Liver (tissue), 9 donors: ENCODE data around the gene FOXO3. TPM values are rescaled to one million over a fixed set of nuclear protein-coding genes. Genes with fewer than 3 reads are reported as not detected.

ENCODE experiments used
- DNase-seq: peaks from one replicate; pipeline ENCODE4 v3.0.0-alpha.2; 2017; ENCODE audit warnings: low spot score
- H3K27ac ChIP-seq, 2 donors: one replicate each; pipeline ENCODE4 v1.7.0; 2013; ENCODE audit warnings: inconsistent platforms in 2 of 2, low read length in 2 of 2, control low read depth in 1 of 2, low read depth in 1 of 2, mild to moderate bottlenecking in 1 of 2
- H3K27me3 ChIP-seq, 4 donors: one replicate each; pipeline versions ENCODE4 v1.6.1 to v1.7.0; 2013; ENCODE audit warnings: low read length in 3 of 4, inconsistent platforms in 1 of 4, mild to moderate bottlenecking in 1 of 4, moderate library complexity in 1 of 4; ENCODE audit not compliant: control insufficient read depth in 4 of 4, insufficient read depth in 4 of 4
- H3K36me3 ChIP-seq, 4 donors: one replicate each; pipeline versions ENCODE4 v1.6.1 to v1.7.0; 2013; ENCODE audit warnings: low read length in 3 of 4, mild to moderate bottlenecking in 3 of 4, low read depth in 1 of 4, moderate library complexity in 1 of 4; ENCODE audit not compliant: control insufficient read depth in 4 of 4, insufficient read depth in 3 of 4
- H3K4me1 ChIP-seq, 4 donors: one replicate each; pipeline versions ENCODE4 v1.6.1 to v1.7.0; 2013; ENCODE audit warnings: low read length in 3 of 4, mild to moderate bottlenecking in 3 of 4, moderate library complexity in 1 of 4; ENCODE audit not compliant: control insufficient read depth in 4 of 4, insufficient read depth in 4 of 4
- H3K4me3 ChIP-seq, 3 donors: one replicate each; pipeline versions ENCODE4 v1.6.1 to v1.7.0; 2013; ENCODE audit warnings: low read length in 3 of 3, control low read depth in 1 of 3, low read depth in 1 of 3, mild to moderate bottlenecking in 1 of 3
- H3K9ac ChIP-seq, 2 donors: one replicate each; pipeline ENCODE4 v1.7.0; 2013; ENCODE audit warnings: low read length in 2 of 2, mild to moderate bottlenecking in 2 of 2, moderate library complexity in 2 of 2, control low read depth in 1 of 2, low read depth in 1 of 2
- H3K9me3 ChIP-seq, 4 donors: one replicate each; pipeline versions ENCODE4 v1.6.1 to v1.7.0; 2013; ENCODE audit warnings: low read length in 3 of 4; ENCODE audit not compliant: control insufficient read depth in 4 of 4
- ATF3 ChIP-seq: IDR thresholded peaks from 2 replicates; pipeline ENCODE4 v1.6.1; 2016; ENCODE audit warnings: antibody characterized with exemption
- CTCF ChIP-seq: fragments of 150-350 bp; IDR thresholded peaks from 2 replicates; pipeline ENCODE4 v1.5.1; 2017; ENCODE audit warnings: improper control_type of control experiment, low read depth, low read length; ENCODE audit not compliant: missing input control
- EGR1 ChIP-seq, 2 donors: IDR thresholded peaks; 2 replicates each; pipeline ENCODE4 v1.6.1; 2016 to 2018; ENCODE audit warnings: antibody characterized with exemption in 2 of 2, low read depth in 2 of 2
- FOXA1 ChIP-seq: IDR thresholded peaks from 2 replicates; pipeline ENCODE4 v1.6.1; 2016; ENCODE audit warnings: antibody characterized with exemption
- FOXA2 ChIP-seq: IDR thresholded peaks from 2 replicates; pipeline ENCODE4 v1.6.1; 2016; ENCODE audit warnings: antibody characterized with exemption
- GABPA ChIP-seq, 2 donors: IDR thresholded peaks in 1 of 2; conservative IDR thresholded peaks in 1 of 2; 2 replicates each; pipeline ENCODE4 v1.6.1; 2016; ENCODE audit warnings: antibody characterized with exemption in 2 of 2, mild to moderate bottlenecking in 1 of 2, moderate library complexity in 1 of 2
- HNF4A ChIP-seq, 2 donors: conservative IDR thresholded peaks; 2 replicates each; pipeline ENCODE4 v1.6.1; 2016; ENCODE audit warnings: antibody characterized with exemption in 2 of 2, mild to moderate bottlenecking in 2 of 2
- HNF4G ChIP-seq: IDR thresholded peaks from 2 replicates; pipeline ENCODE4 v1.6.1; 2016; ENCODE audit warnings: antibody characterized with exemption
- JUND ChIP-seq, 2 donors: IDR thresholded peaks; 2 replicates each; pipeline ENCODE4 v1.6.1; 2016; ENCODE audit warnings: antibody characterized with exemption in 2 of 2
- MAX ChIP-seq: IDR thresholded peaks from 2 replicates; pipeline ENCODE4 v1.6.1; 2016; ENCODE audit warnings: antibody characterized with exemption
- NR2F2 ChIP-seq: IDR thresholded peaks from 2 replicates; pipeline ENCODE4 v1.6.1; 2016; ENCODE audit warnings: antibody characterized with exemption
- REST ChIP-seq: IDR thresholded peaks from 2 replicates; pipeline ENCODE4 v1.6.1; 2016; ENCODE audit warnings: antibody characterized with exemption, mild to moderate bottlenecking
- RXRA ChIP-seq, 2 donors: IDR thresholded peaks; 2 replicates each; pipeline ENCODE4 v1.6.1; 2017 to 2018; ENCODE audit warnings: antibody characterized with exemption in 2 of 2, mild to moderate bottlenecking in 1 of 2
- SP1 ChIP-seq: IDR thresholded peaks from 2 replicates; pipeline ENCODE4 v1.6.1; 2018; ENCODE audit warnings: antibody characterized with exemption, mild to moderate bottlenecking
- TAF1 ChIP-seq: conservative IDR thresholded peaks from 2 replicates; pipeline ENCODE4 v1.6.1; 2016; ENCODE audit warnings: antibody characterized with exemption, mild to moderate bottlenecking
- WGBS: extraction: QIAGEN DNeasy Blood & Tissue Kit; methylation state at CpG from one replicate; pipeline ENCODE4 v1.1.7; 2013; 5-methylcytosine and 5-hydroxymethylcytosine counted together
- polyA plus RNA-seq, 2 donors: library from polyadenylated mRNA; stranded (reverse) in 1 of 2; unstranded in 1 of 2; fragments of 200-250 nt in 1 of 2; fragments of >200 nt in 1 of 2; fragmentation: Nextera tagmentation in 1 of 2; extraction: Ambion mirVana in 1 of 2; gene quantifications; one replicate each; pipeline versions ENCODE4 v1.2.1 to v1.2.3, GENCODE V29; 2013 to 2015
- total RNA-seq, 2 donors: library from RNA; depleted of rRNA; stranded (reverse); fragments of >200 nt; gene quantifications; one replicate each; pipeline ENCODE4 v1.2.3, GENCODE V29; 2014
- donor health status: healthy.
- donor health status: healthy.
- donor health status: healthy.
- donor health status: healthy.
- donor health status: healthy.

Gene FOXO3
- total and polyA plus RNA-seq, 4 donors, result 6.0 to 72.2 (median 17.3) TPM

- H3K4me3 ChIP-seq, result no peak overlapping the region
- DNase-seq, result no peak
- no peak overlapping the region for H3K9ac ChIP-seq
- H3K36me3 ChIP-seq, result no peaks in the 10 kb centered on the region
- no peaks in the 10 kb centered on the region for H3K27me3 ChIP-seq
- H3K4me1 ChIP-seq, result peaks cover 22 to 53% (median 35%) of the 10 kb centered on the region in 4 donors
- 62% methylated on average over 3 of the region's 3 CpGs for WGBS
- TF ChIP-seq FOXA1, result no peak
- no peak for TF ChIP-seq FOXA2
- TF ChIP-seq RXRA (IDR thresholded peaks at IDR 0.05), result peak in 1 of 2 donors; percentile 13
- peak in 1 of 2 donors; percentile 22 for TF ChIP-seq GABPA (IDR thresholded peaks at IDR 0.05 in 1 of 2, conservative IDR thresholded peaks at IDR 0.05 in 1 of 2)
- peak; percentile 31 for TF ChIP-seq SP1
- no peaks in the 10 kb centered on the region for H3K9me3 ChIP-seq
- H3K27ac ChIP-seq, result peak overlapping the region in 1 of 2 donors; percentile 17
Observed at GRCh38 chr6:108653949-108654348, 93.2 kb downstream of the FOXO3 start.

- Histone ChIP-seq H3K27ac (peak overlapping the region; percentile 12 to 51), H3K4me1 (peaks cover 20 to 53% (median 35%) of the 10 kb centered on the region in 4 donors), H3K27me3 (no peaks in the 10 kb centered on the region), H3K36me3 (no peaks in the 10 kb centered on the region), H3K9ac (no peak overlapping the region), H3K9me3 (no peaks in the 10 kb centered on the region), H3K4me3 (no peak overlapping the region)
- no peak for DNase-seq
- WGBS, result 51% methylated on average over 5 of the region's 5 CpGs
- TF ChIP-seq FOXA2 (peak; percentile 14), NR2F2 (peak; percentile 16), JUND (IDR thresholded peaks at IDR 0.05) (peak in 1 of 2 donors; percentile 14), MAX (no peak), CTCF (no peak), HNF4A (conservative IDR thresholded peaks at IDR 0.05) (peak; percentile 8 to 36), EGR1 (IDR thresholded peaks at IDR 0.05; ENCODE audit: low read depth in 2 of 2) (peak in 1 of 2 donors; percentile 16), TAF1 (peak; percentile 22)
Observed at GRCh38 chr6:108654465-108655106, 93.9 kb downstream of the FOXO3 start.

- Histone ChIP-seq H3K4me1 (peaks cover 18 to 43% (median 30%) of the 10 kb centered on the region in 4 donors), H3K36me3 (no peaks in the 10 kb centered on the region), H3K9me3 (no peaks in the 10 kb centered on the region), H3K27ac (peak overlapping the region; percentile 37 to 63), H3K9ac (no peak overlapping the region), H3K27me3 (no peaks in the 10 kb centered on the region), H3K4me3 (no peak overlapping the region)
- TF ChIP-seq ATF3, result no peak
- no peak for TF ChIP-seq FOXA2
- TF ChIP-seq CTCF, result no peak
- TF ChIP-seq MAX, result no peak
- no peak for TF ChIP-seq HNF4G
- no peak for TF ChIP-seq RXRA (IDR thresholded peaks at IDR 0.05)
- no peak for TF ChIP-seq REST
- no peak for TF ChIP-seq FOXA1
- WGBS, result 60% methylated on average over 12 of the region's 12 CpGs
- no peak for DNase-seq
Observed at GRCh38 chr6:108655806-108656651, 95.3 kb downstream of the FOXO3 start.
